ENCODE data around the gene HS6ST2.

DNA sequence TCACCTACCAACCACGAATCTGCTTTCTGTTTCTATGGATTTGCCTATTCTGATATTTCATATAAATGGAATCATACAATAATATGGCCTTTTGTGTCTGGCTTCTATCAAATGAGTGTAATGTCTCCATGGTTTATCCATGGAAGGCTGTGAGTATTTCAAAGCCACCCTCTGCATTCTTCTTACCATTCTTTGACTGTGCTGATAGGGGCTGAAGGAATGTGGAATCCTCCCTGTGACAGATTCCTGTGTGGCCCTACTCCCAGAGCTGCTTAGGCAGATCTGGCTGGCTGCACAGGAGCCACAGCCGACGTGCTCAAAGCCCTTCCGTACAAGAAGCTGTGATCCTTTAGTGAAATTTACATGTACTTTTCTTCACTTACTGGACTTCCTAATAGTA is 163.2 kb downstream of the HS6ST2 start:
- no peak for TF ChIP-seq CTCF (IDR thresholded peaks at IDR 0.05 in 2 of 3, conservative IDR thresholded peaks at IDR 0.05 in 1 of 3; ENCODE audit: borderline replicate concordance in 1 of 3, insufficient read depth in 1 of 3, low read depth in 2 of 3, low read length in 2 of 3)
- TF ChIP-seq, protein P1, sequence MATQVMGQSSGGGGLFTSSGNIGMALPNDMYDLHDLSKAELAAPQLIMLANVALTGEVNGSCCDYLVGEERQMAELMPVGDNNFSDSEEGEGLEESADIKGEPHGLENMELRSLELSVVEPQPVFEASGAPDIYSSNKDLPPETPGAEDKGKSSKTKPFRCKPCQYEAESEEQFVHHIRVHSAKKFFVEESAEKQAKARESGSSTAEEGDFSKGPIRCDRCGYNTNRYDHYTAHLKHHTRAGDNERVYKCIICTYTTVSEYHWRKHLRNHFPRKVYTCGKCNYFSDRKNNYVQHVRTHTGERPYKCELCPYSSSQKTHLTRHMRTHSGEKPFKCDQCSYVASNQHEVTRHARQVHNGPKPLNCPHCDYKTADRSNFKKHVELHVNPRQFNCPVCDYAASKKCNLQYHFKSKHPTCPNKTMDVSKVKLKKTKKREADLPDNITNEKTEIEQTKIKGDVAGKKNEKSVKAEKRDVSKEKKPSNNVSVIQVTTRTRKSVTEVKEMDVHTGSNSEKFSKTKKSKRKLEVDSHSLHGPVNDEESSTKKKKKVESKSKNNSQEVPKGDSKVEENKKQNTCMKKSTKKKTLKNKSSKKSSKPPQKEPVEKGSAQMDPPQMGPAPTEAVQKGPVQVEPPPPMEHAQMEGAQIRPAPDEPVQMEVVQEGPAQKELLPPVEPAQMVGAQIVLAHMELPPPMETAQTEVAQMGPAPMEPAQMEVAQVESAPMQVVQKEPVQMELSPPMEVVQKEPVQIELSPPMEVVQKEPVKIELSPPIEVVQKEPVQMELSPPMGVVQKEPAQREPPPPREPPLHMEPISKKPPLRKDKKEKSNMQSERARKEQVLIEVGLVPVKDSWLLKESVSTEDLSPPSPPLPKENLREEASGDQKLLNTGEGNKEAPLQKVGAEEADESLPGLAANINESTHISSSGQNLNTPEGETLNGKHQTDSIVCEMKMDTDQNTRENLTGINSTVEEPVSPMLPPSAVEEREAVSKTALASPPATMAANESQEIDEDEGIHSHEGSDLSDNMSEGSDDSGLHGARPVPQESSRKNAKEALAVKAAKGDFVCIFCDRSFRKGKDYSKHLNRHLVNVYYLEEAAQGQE (IDR thresholded peaks at IDR 0.05; ENCODE audit: low read depth) = no peak
- no peak for TF ChIP-seq CEBPB (IDR thresholded peaks at IDR 0.05; ENCODE audit: low read depth)
- TF ChIP-seq POLR2AphosphoS5 (IDR thresholded peaks at IDR 0.05; ENCODE audit: low read depth, low read length) = no peak
- TF ChIP-seq POLR2A (IDR thresholded peaks at IDR 0.05; ENCODE audit: borderline replicate concordance, extremely low read depth, insufficient read depth, insufficient read length) = no peak

All from HCT116 (cell line).